HL-60/S4 treated with retinoic acid at 250 ng/mL for 4 days and 3 days (cell line): ENCODE measurements around the gene MEGF9.

ENCODE experiments used
- in situ Hi-C: fragments of 300-500 bp; cut with MboI; formaldehyde crosslinking; loops from 2 replicates; pipeline ENCODE4 v1.7.0; 2022; ENCODE audit warnings: low sequenced_read_pairs

The MEGF9 gene

GRCh38 chr9:120707170-120707569 is 7.1 kb downstream of the MEGF9 start:
- in situ Hi-C loops = no loop called here

- in situ Hi-C loops = no loop called here
These were observed 9.1 kb downstream of the MEGF9 start for GRCh38 chr9:120705174-120705573.

- in situ Hi-C loops = no loop called here
These were observed 12.2 kb downstream of the MEGF9 start for GRCh38 chr9:120702075-120702474.

- in situ Hi-C loops = no loop called here
These were observed 13.0 kb downstream of the MEGF9 start for GRCh38 chr9:120701248-120701647.

GRCh38 chr9:120698766-120699165 is 15.5 kb downstream of the MEGF9 start:
- in situ Hi-C loops = no loop called here

- in situ Hi-C loops = no loop called here
These were observed 16.8 kb downstream of the MEGF9 start for GRCh38 chr9:120697448-120697847.

- in situ Hi-C loops = no loop called here
These were observed 17.6 kb downstream of the MEGF9 start for GRCh38 chr9:120696551-120697230.

GRCh38 chr9:120694559-120694958 is 19.7 kb downstream of the MEGF9 start:
- in situ Hi-C loops = no loop called here

- in situ Hi-C loops = no loop called here
These were observed 20.6 kb downstream of the MEGF9 start for GRCh38 chr9:120693700-120694008.

- in situ Hi-C loops = no loop called here
These were observed 21.2 kb downstream of the MEGF9 start for GRCh38 chr9:120692901-120693699.

GRCh38 chr9:120690372-120690771 is 23.9 kb downstream of the MEGF9 start:
- in situ Hi-C loops = no loop called here

- in situ Hi-C loops = no loop called here
These were observed 24.4 kb downstream of the MEGF9 start for GRCh38 chr9:120689860-120690259.

- in situ Hi-C loops = no loop called here
These were observed 25.5 kb downstream of the MEGF9 start for GRCh38 chr9:120688758-120689157.

GRCh38 chr9:120683150-120683549 is 31.1 kb downstream of the MEGF9 start:
- in situ Hi-C loops = no loop called here

- in situ Hi-C loops = no loop called here
These were observed 33.1 kb downstream of the MEGF9 start for GRCh38 chr9:120681121-120681520.

GRCh38 chr9:120680579-120680978 is 33.7 kb downstream of the MEGF9 start:
- in situ Hi-C loops = no loop called here

- in situ Hi-C loops = no loop called here
These were observed 34.1 kb downstream of the MEGF9 start for GRCh38 chr9:120680161-120680560.

- in situ Hi-C loops = no loop called here
These were observed 36.3 kb downstream of the MEGF9 start for GRCh38 chr9:120677965-120678364.

- in situ Hi-C loops = no loop called here
These were observed 37.4 kb downstream of the MEGF9 start for GRCh38 chr9:120676767-120677402.

GRCh38 chr9:120668399-120668798 is 45.9 kb downstream of the MEGF9 start:
- in situ Hi-C loops = no loop called here

GRCh38 chr9:120663950-120664349 is 50.3 kb downstream of the MEGF9 start:
- in situ Hi-C loops = no loop called here

- in situ Hi-C loops = no loop called here
These were observed 50.9 kb downstream of the MEGF9 start for GRCh38 chr9:120663380-120663779.
